Measurements from ENCODE around the gene CDYL.

The CDYL gene

DNA sequence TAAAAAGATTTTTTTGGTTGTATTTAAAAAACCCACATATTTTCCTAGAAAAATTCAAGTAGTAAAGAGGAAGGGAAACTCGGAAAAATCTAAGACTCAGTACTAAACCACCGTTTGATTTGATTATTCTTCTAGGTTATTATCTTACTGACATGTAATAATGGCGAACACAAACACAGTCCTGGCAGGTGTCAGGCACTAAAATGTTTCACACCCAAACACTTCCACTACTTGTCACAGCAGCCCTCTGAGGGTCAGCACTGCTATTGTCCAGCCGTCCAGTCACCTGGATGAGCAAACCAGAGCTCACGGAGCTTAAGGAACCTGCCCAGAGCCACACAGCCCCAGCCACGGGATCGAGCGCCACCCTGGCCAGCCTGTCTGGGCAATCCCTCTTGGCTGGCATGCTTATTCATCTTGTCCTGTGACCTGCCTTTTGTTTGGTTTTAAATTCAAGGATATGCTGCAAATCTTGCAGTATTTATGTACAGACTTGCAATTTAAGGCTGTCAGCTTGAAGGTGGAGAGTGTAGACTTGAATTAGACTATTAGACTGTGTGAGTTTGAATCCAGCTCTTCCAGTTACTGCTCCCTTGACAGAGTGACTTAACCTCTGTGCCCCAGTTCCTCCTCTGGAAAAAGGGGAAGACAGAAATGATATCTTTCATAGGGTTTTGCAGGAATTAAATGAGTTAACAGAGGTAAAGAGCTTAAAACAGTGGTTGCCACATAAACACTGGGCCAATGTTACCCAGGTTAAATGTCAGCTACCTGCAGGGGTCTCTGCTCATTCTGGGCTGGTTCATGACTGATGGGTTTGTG lies 82.2 kb downstream of the CDYL start:
- TF ChIP-seq CTCF (IDR thresholded peaks at IDR 0.05), result no peak

DNA sequence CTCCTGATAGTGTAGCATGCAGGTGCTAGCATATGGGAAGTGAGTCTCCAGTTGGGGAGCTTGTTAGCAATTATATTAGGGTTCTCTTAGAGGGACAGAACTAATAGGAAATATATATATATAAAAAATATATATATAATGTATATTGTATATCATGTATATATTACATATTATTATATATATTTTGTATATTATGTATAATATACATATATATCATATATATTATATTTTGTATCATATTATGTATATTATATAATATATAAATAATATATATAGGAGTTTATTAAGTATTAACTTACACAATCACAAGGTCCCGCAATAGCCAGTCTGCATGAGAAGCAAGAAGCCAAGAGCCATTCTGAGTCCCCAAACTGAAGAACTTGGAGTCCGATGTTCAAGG lies 84.2 kb downstream of the CDYL start:
- TF ChIP-seq CTCF (IDR thresholded peaks at IDR 0.05), result no peak

DNA sequence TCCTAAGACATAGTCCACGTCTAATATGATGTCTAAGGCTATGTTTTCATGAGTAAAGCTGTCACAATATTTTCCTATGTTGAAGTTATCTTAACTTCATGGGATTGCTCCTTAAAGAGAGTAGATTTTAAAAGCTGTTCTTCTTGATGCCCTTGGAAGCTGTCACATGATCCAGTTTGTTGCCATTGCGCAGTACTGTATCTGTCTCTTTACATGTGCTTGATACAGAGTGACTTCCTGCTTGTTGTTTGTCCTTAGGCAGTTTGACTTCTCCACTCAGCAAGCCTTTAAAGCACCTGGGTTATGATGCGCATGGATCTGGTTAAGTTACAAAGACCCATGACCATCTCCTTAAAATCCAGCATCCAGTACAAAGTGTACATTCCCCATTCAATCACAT lies 85.4 kb downstream of the CDYL start:
- no peak for TF ChIP-seq CTCF (IDR thresholded peaks at IDR 0.05)

DNA sequence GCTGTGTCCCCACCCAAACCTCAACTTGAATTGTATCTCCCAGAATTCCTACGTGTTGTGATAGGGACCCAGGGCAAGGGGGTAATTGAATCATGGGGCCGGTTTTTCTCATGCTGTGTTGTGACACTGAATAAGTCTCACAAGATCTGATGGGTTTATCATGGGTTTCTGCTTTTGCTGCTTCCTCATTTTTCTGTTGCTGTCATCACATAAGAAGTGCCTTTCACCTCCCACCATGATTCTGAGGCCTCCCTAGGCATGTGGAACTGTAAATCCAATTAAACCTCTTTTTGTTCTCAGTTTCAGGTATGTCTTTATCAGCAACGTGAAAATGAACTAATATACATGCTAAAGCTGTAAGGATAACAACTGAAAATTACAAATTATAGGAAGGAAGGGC lies 88.3 kb downstream of the CDYL start:
- no peak for TF ChIP-seq CTCF (IDR thresholded peaks at IDR 0.05)

DNA sequence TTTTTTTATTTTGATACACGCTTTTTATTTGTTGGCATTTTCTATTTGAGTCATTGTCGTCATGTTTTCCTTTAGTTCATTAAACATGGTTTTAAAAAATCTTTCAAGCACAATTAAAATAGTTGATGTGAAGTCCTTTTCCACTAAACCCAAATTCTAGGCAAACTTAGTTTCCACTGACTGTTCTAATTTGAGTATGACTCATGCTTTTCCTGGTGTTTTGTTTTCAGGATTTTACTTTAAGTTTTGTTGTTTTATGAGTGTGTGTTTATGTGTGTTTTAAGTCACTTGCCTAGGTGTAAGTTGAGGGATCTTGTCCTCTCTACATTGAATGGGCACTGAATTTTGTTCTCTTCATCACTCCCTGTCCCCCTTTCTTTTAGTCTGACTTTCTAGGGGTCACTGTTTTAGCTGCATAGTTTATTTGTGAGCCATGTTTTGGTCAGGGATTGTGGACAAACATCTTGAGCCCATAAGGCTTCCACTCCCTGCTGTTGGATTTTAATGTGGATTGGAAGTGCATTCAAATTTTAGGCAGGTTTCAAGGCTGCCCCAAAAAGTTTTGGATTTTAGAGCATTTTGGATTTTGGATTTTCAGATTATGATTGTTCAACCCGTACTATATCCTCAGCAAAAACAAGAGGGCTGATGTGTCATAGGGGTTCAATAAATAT lies 94.8 kb downstream of the CDYL start:
- no peak for TF ChIP-seq CTCF (IDR thresholded peaks at IDR 0.05)

DNA sequence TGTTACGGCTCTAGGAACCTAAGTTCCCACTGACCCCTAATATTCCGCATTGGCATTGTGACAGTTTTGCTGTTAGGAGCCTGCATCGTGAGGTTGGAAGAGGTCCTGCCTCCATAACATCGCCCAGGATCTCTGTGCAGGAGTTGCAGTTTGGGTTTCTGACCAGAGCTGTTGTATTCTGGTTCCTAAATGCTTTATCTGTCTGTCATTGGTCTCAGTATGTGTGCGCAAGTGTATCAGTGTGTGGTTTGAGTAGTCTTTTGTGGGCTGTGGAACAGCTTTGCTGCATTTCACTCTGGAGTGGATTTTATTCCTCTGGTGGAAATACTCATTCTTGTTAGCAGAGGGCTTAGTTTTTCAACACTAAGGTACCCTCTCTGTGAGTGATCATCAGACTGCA lies 95.6 kb downstream of the CDYL start:
- TF ChIP-seq CTCF (IDR thresholded peaks at IDR 0.05), result no peak

DNA sequence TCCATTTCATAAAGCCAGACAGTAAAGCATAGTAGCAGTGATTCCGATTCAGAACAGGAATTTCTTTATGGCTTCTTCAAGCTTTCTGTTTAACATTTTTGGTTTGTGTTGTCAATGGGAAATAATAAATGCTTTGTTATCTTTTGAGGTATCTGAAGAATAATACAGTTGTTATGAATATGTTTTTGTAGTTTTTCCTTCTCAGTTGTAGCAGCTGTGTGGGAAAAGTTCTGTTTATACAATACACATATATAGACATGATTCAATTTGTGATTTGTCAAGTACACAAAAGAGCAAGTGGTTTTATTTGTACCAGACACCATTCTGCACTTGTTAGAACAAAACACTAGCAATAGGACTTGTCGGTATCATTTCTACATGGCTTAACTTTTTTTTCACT lies 96.6 kb downstream of the CDYL start:
- TF ChIP-seq CTCF (IDR thresholded peaks at IDR 0.05), result no peak

All from LNCAP (cell line).